GM18507 (cell line): ENCODE results near the gene CUL3.
"Not testable (repeated sequence)": the region's sequence is repeated elsewhere in the genome, so short reads cannot be mapped to it uniquely, and the experiment has no call there.

Experiments used
- DNase-seq: peaks from one replicate; pipeline ENCODE4 v3.0.0; 2011; ENCODE audit warnings: low read depth; ENCODE audit not compliant: insufficient read length; ENCODE audit errors: extremely low spot score
- FAIRE-seq: peaks from 2 replicates; lab custom pipeline; 2011; peaks lifted over from hg19 to GRCh38; lab: Jason Lieb, UNC

Gene CUL3

GRCh38 chr2:224552771-224553170, 32.4 kb downstream of the CUL3 start:
- FAIRE-seq (no peak), DNase-seq (no peak)

GRCh38 chr2:224551693-224552092, 33.5 kb downstream of the CUL3 start:
- DNase-seq (no peak), FAIRE-seq (no peak)

- peak; percentile 31 for FAIRE-seq
These were observed 38.2 kb downstream of the CUL3 start for GRCh38 chr2:224546926-224547325.

GRCh38 chr2:224545884-224546644, 39.1 kb downstream of the CUL3 start:
- FAIRE-seq, result peak; percentile 45
- no peak for DNase-seq

More at GRCh38 chr2:224546926-224547325, 38.2 kb downstream of the CUL3 start:
- no peak for DNase-seq

- no peak for FAIRE-seq
- no peak for DNase-seq
These were observed 41.2 kb downstream of the CUL3 start for GRCh38 chr2:224543939-224544338.

- DNase-seq, result no peak
- peak; percentile 39 for FAIRE-seq
These were observed 46.5 kb downstream of the CUL3 start for GRCh38 chr2:224538561-224539138.

GRCh38 chr2:224532931-224533330, 52.2 kb downstream of the CUL3 start:
- FAIRE-seq, result peak; percentile 75
- no peak for DNase-seq

- DNase-seq, result no peak
- no peak for FAIRE-seq
These were observed 52.7 kb downstream of the CUL3 start for GRCh38 chr2:224532441-224532840.

- DNase-seq, result no peak
- FAIRE-seq, result no peak
These were observed 57.0 kb downstream of the CUL3 start for GRCh38 chr2:224528171-224528570.

- no peak for DNase-seq
- FAIRE-seq, result no peak
These were observed 59.4 kb downstream of the CUL3 start for GRCh38 chr2:224525774-224526173.

- FAIRE-seq, result no peak
- DNase-seq, result no peak
These were observed 60.5 kb downstream of the CUL3 start for GRCh38 chr2:224524657-224525056.

- FAIRE-seq, result peak; percentile 90
- DNase-seq, result no peak
These were observed 61.3 kb downstream of the CUL3 start for GRCh38 chr2:224523626-224524577.

GRCh38 chr2:224522483-224522882, 62.7 kb downstream of the CUL3 start:
- FAIRE-seq, DNase-seq: not testable (repeated sequence)

- FAIRE-seq (peak; percentile 96), DNase-seq (peak; percentile 2)
These were observed 65.1 kb downstream of the CUL3 start for GRCh38 chr2:224520064-224520463.

- FAIRE-seq (peak; percentile 45), DNase-seq (no peak)
These were observed 66.2 kb downstream of the CUL3 start for GRCh38 chr2:224518806-224519580.

- DNase-seq, result no peak
- FAIRE-seq, result peak; percentile 85
These were observed 67.2 kb downstream of the CUL3 start for GRCh38 chr2:224517963-224518362.

- FAIRE-seq, result not testable (repeated sequence)
These were observed 68.8 kb downstream of the CUL3 start for GRCh38 chr2:224516393-224516792.

GRCh38 chr2:224513991-224514390, 71.2 kb downstream of the CUL3 start:
- FAIRE-seq (no peak), DNase-seq (no peak)

More at GRCh38 chr2:224516393-224516792, 68.8 kb downstream of the CUL3 start:
- DNase-seq, result not testable (repeated sequence)

- no peak for FAIRE-seq
- DNase-seq, result no peak
These were observed 77.4 kb downstream of the CUL3 start for GRCh38 chr2:224507789-224508188.
